H9 (cell line): ENCODE measurements around the gene LASP1NB.

Experiments
- DNase-seq: peaks from one replicate; pipeline ENCODE4 v3.0.0-alpha.2; 2017
- H2AFZ ChIP-seq: one replicate; pipeline ENCODE4 v1.6.1; 2013; ENCODE audit warnings: mild to moderate bottlenecking, low read length, control low read depth, moderate library complexity
- H2AK5ac ChIP-seq: 2 replicates; pipeline ENCODE4 v1.6.1; 2013; ENCODE audit warnings: low read length, control low read depth, mixed read lengths; ENCODE audit not compliant: insufficient read length
- H2BK120ac ChIP-seq: one replicate; pipeline ENCODE4 v1.6.1; 2013; ENCODE audit warnings: low read depth, mild to moderate bottlenecking, low read length, control low read depth, inconsistent platforms; ENCODE audit not compliant: poor library complexity, severe bottlenecking
- H2BK12ac ChIP-seq: 2 replicates; pipeline ENCODE4 v1.6.1; 2013; ENCODE audit warnings: low read length, control low read depth, mixed read lengths, low read depth; ENCODE audit not compliant: insufficient read length
- H2BK15ac ChIP-seq: 2 replicates; pipeline ENCODE4 v1.6.1; 2013; ENCODE audit warnings: low read depth, low read length, control low read depth
- H2BK20ac ChIP-seq: one replicate; pipeline ENCODE4 v1.6.1; 2013; ENCODE audit warnings: low read depth, mild to moderate bottlenecking, low read length, control low read depth, inconsistent platforms; ENCODE audit not compliant: poor library complexity, severe bottlenecking
- H2BK5ac ChIP-seq: 2 replicates; pipeline ENCODE4 v1.6.1; 2013; ENCODE audit warnings: low read length, control low read depth, mixed read lengths; ENCODE audit not compliant: insufficient read length
- H3K14ac ChIP-seq: 2 replicates; pipeline ENCODE4 v1.6.1; 2013; ENCODE audit warnings: low read length, control low read depth; ENCODE audit not compliant: insufficient read depth
- H3K18ac ChIP-seq: 2 replicates; pipeline ENCODE4 v1.6.1; 2013; ENCODE audit warnings: low read depth, mild to moderate bottlenecking, mixed read lengths, low read length, control low read depth; ENCODE audit not compliant: insufficient read length
- H3K23ac ChIP-seq: 2 replicates; pipeline ENCODE4 v1.6.1; 2013; ENCODE audit warnings: low read length, control low read depth, mixed read lengths, low read depth; ENCODE audit not compliant: insufficient read length
- H3K23me2 ChIP-seq: 2 replicates; pipeline ENCODE4 v1.6.1; 2013; ENCODE audit warnings: low read depth, mild to moderate bottlenecking, mixed read lengths, low read length, control low read depth; ENCODE audit not compliant: insufficient read length, poor library complexity, severe bottlenecking
- H3K27ac ChIP-seq: 2 replicates; pipeline ENCODE4 v1.5.1; 2013; ENCODE audit warnings: low read length, control low read depth, mixed read lengths, low read depth; ENCODE audit not compliant: insufficient read length
- H3K27me3 ChIP-seq: 2 replicates; pipeline ENCODE4 v1.6.1; 2013; ENCODE audit warnings: low read length, control low read depth, inconsistent platforms; ENCODE audit not compliant: insufficient read depth
- H3K4ac ChIP-seq: 2 replicates; pipeline ENCODE4 v1.6.1; 2013; ENCODE audit warnings: low read depth, mild to moderate bottlenecking, control low read depth, inconsistent platforms, low read length, moderate library complexity
- H3K4me1 ChIP-seq: 2 replicates; pipeline ENCODE4 v1.6.1; 2013; ENCODE audit warnings: low read length, control low read depth, inconsistent platforms; ENCODE audit not compliant: insufficient read depth
- H3K4me2 ChIP-seq: 2 replicates; pipeline ENCODE4 v1.6.1; 2013; ENCODE audit warnings: low read length, control low read depth, mixed read lengths; ENCODE audit not compliant: insufficient read length, insufficient read depth
- H3K56ac ChIP-seq: 2 replicates; pipeline ENCODE4 v1.6.1; 2013; ENCODE audit warnings: low read depth, mild to moderate bottlenecking, mixed read lengths, low read length, control low read depth; ENCODE audit not compliant: insufficient read length
- H3K79me1 ChIP-seq: 2 replicates; pipeline ENCODE4 v1.6.1; 2013; ENCODE audit warnings: low read depth, mild to moderate bottlenecking, moderate library complexity, low read length, control low read depth, inconsistent platforms; ENCODE audit not compliant: insufficient read depth, poor library complexity, severe bottlenecking
- H3K79me2 ChIP-seq: 2 replicates; pipeline ENCODE4 v1.6.1; 2013; ENCODE audit warnings: low read length, control low read depth, inconsistent platforms; ENCODE audit not compliant: insufficient read depth
- H3K9ac ChIP-seq: 2 replicates; pipeline ENCODE4 v1.6.1; 2013; ENCODE audit warnings: low read length, control low read depth, mixed read lengths; ENCODE audit not compliant: insufficient read length; ENCODE audit errors: extremely low read depth
- H3K9me3 ChIP-seq: one replicate; pipeline ENCODE4 v1.6.1; 2013; ENCODE audit warnings: low read depth, low read length, inconsistent platforms; ENCODE audit not compliant: control insufficient read depth
- H3T11ph ChIP-seq: one replicate; pipeline ENCODE4 v1.6.1; 2013; ENCODE audit warnings: mild to moderate bottlenecking, low read length, control low read depth, inconsistent platforms
- H4K20me1 ChIP-seq: one replicate; pipeline ENCODE4 v1.6.1; 2013; ENCODE audit not compliant: control insufficient read depth, insufficient read length, insufficient read depth
- H4K5ac ChIP-seq: 2 replicates; pipeline ENCODE4 v1.6.1; 2013; ENCODE audit warnings: low read depth, mild to moderate bottlenecking, mixed read lengths, low read length, control low read depth; ENCODE audit not compliant: insufficient read length
- H4K8ac ChIP-seq: replicated peaks from 2 replicates; pipeline ENCODE4 v1.6.1; 2013; ENCODE audit warnings: low read length, control low read depth, mixed read lengths, low read depth; ENCODE audit not compliant: insufficient read length
- H4K91ac ChIP-seq: 2 replicates; pipeline ENCODE4 v1.6.1; 2013; ENCODE audit warnings: low read depth, mild to moderate bottlenecking, moderate library complexity, mixed read lengths, low read length, control low read depth; ENCODE audit not compliant: insufficient read length
- H3K27ac Mint-ChIP-seq, 3 experiments: 2 replicates in 2 of 3; 3 replicates in 1 of 3; pipeline ENCODE4 v1.8.0; 2020 to 2021; ENCODE audit warnings: mixed read lengths in 3 of 3, mild to moderate bottlenecking in 1 of 3, moderate library complexity in 1 of 3
- H3K27me3 Mint-ChIP-seq: 2 replicates; pipeline ENCODE4 v1.8.0; 2021; ENCODE audit warnings: low read depth, mild to moderate bottlenecking, moderate library complexity, mixed read lengths
- H3K36me3 Mint-ChIP-seq, 3 experiments: 2 replicates in 2 of 3; 3 replicates in 1 of 3; pipeline ENCODE4 v1.8.0; 2020 to 2021; ENCODE audit warnings: low read depth in 3 of 3, mixed read lengths in 3 of 3; ENCODE audit not compliant: insufficient read depth in 1 of 3
- H3K4me1 Mint-ChIP-seq, 2 experiments: 2 replicates each; pipeline ENCODE4 v1.8.0; 2020; ENCODE audit warnings: mixed read lengths in 2 of 2
- H3K4me3 Mint-ChIP-seq, 2 experiments: 2 replicates in 1 of 2; 3 replicates in 1 of 2; pipeline ENCODE4 v1.8.0; 2020 to 2021; ENCODE audit warnings: mild to moderate bottlenecking in 2 of 2, mixed read lengths in 2 of 2, moderate library complexity in 1 of 2
- H3K9me3 Mint-ChIP-seq, 2 experiments: 2 replicates in 1 of 2; 3 replicates in 1 of 2; pipeline ENCODE4 v1.8.0; 2020; ENCODE audit warnings: mild to moderate bottlenecking in 2 of 2, mixed read lengths in 2 of 2, moderate library complexity in 1 of 2
- CTCF ChIP-seq: fragments of 200-600 bp; sonication (generic); conservative IDR thresholded peaks from 3 replicates; pipeline ENCODE4 v1.8.0; 2021; ENCODE audit warnings: antibody characterized with exemption, mild to moderate bottlenecking
- WGBS: extraction: QIAGEN DNeasy Blood & Tissue Kit; methylation state at CpG from one replicate; pipeline ENCODE4 v1.1.7; 2013; ENCODE audit warnings: missing lambda C conversion rate, low lambda C conversion rate, mixed read lengths; ENCODE audit not compliant: insufficient read length; ENCODE audit errors: extremely low coverage; 5-methylcytosine and 5-hydroxymethylcytosine counted together

LASP1NB gene

DNA sequence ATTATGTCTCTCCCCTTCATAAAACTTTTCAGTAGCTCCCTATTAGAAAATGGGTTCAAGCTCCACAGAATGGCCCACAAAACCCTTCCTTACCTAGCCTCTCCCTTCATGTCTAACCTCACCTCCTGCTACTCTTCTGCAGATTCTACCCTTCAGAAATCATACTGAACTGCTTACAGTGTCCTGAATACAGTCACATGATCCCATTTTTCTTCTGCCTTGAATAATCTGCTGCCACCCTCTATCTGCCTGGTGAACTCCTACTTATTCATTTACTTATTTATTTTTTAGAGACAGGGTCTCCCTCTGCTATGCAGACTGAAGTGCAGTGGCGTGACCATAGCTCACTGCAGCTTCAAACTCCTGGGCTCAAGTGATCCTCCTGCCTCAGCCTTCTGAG lies 15.0 kb downstream of the LASP1NB start:
- Histone ChIP-seq H3K56ac (no peak overlapping the region), H3K9me3 (no peaks in the 10 kb centered on the region), H3T11ph (no peak overlapping the region), H4K91ac (no peak overlapping the region), H3K79me1 (no peaks in the 10 kb centered on the region), H2AK5ac (no peak overlapping the region), H3K14ac (no peak overlapping the region), H3K23ac (no peak overlapping the region), H3K4ac (no peak overlapping the region), H2BK15ac (no peak overlapping the region), H4K5ac (no peak overlapping the region), H2BK5ac (no peak overlapping the region), H3K4me1 (0 out of 2 replicates have a peak, but pooled peaks cover 2% of the 10 kb centered on the region), H3K23me2 (no peaks in the 10 kb centered on the region), H3K79me2 (no peaks in the 10 kb centered on the region), H3K27ac (no peak overlapping the region), H2AFZ (no peak overlapping the region), H2BK120ac (no peak overlapping the region), H4K8ac (no peak overlapping the region), H4K20me1 (no peaks in the 10 kb centered on the region), H3K18ac (no peak overlapping the region), H3K27me3 (no peaks in the 10 kb centered on the region), H3K9ac (no peak overlapping the region), H3K4me2 (no peak overlapping the region), H2BK20ac (no peak overlapping the region), H2BK12ac (no peak overlapping the region)
- no peak overlapping the region for H3K27ac Mint-ChIP-seq
- H3K4me1 Mint-ChIP-seq = peaks cover 5 to 6% of the 10 kb centered on the region in 2 experiments
- DNase-seq = no peak
- TF ChIP-seq CTCF = no peak
- H3K9me3 Mint-ChIP-seq = no peaks in the 10 kb centered on the region
- no peaks in the 10 kb centered on the region for H3K36me3 Mint-ChIP-seq
- H3K4me3 Mint-ChIP-seq = no peak overlapping the region
- no CpG with 5 or more reads among the region's 1 CpG for WGBS
- H3K27me3 Mint-ChIP-seq = peaks cover 3% of the 10 kb centered on the region; the same call in 1 of the 2 replicates
